Activated CD8-positive, alpha-beta T cell treated with anti-CD3 and anti-CD28 coated beads, Interleukin-2, amount 10 ng/mL, durations not matched to agents 7 days and 5 days (primary cell): Measurements from ENCODE around the gene ARHGAP18. TPM values are rescaled to one million over a fixed set of nuclear protein-coding genes. Genes with fewer than 3 reads are reported as not detected.

Experiments used
- ATAC-seq: fragments of 150-1000 bp; cut with Tn5 transposase; one replicate; pipeline ENCODE4 v1.10.0; 2021; ENCODE audit warnings: moderate library complexity
- CTCF ChIA-PET: fragments of 350-600 bp; sonication (Branson Sonifier 250); formaldehyde crosslinking; loops from one replicate; lab custom pipeline; 2021; ENCODE audit warnings: antibody characterized with exemption; lab: Charles Lee
- POLR2A ChIA-PET: fragments of 350-600 bp; sonication (Branson Sonifier 250); formaldehyde crosslinking; loops from one replicate; lab custom pipeline; 2021; ENCODE audit warnings: antibody characterized with exemption; lab: Charles Lee
- DNase-seq: peaks from one replicate; pipeline ENCODE4 v3.0.0-alpha.2; 2020
- H3K27ac Mint-ChIP-seq: one replicate; pipeline ENCODE4 v1.8.0; 2021; ENCODE audit warnings: mild to moderate bottlenecking, mixed read lengths
- H3K27me3 Mint-ChIP-seq: one replicate; pipeline ENCODE4 v1.8.0; 2021; ENCODE audit warnings: low read depth, mixed read lengths
- H3K36me3 Mint-ChIP-seq: one replicate; pipeline ENCODE4 v1.8.0; 2021; ENCODE audit warnings: low read depth, mixed read lengths
- H3K4me1 Mint-ChIP-seq: one replicate; pipeline ENCODE4 v1.8.0; 2021; ENCODE audit warnings: low read depth, mixed read lengths
- H3K4me3 Mint-ChIP-seq: one replicate; pipeline ENCODE4 v1.8.0; 2021; ENCODE audit warnings: mild to moderate bottlenecking, mixed read lengths
- H3K9me3 Mint-ChIP-seq: one replicate; pipeline ENCODE4 v1.8.0; 2022; ENCODE audit warnings: mixed read lengths; ENCODE audit not compliant: insufficient read depth
- total RNA-seq, 2 experiments: library from RNA; stranded (reverse); gene quantifications; one replicate each; pipeline ENCODE4 v1.2.3, GENCODE V29; 2021

Gene ARHGAP18
- total RNA-seq, 2 experiments from 2014 or later = 11.9 to 12.1 TPM

DNA sequence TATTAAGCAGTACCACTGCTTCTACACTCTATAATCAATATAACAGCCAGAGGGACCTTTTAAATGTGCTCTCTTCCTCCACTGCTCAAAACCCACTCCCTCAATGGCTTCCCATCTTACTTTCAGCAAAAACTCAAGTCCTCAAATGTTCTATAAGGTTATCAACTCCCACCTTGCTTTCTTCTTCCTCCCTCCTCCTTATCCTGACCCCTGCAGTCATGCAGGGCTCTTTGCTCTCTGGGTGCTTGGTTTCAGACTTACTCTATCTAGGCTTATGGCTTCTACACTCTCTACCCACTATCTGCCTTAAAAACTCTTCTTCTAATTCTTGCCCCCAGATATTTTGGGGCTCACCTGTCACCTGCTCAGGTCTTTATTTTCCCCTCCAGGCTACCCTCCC is 5.3 kb downstream of the ARHGAP18 start:
- no peaks in the 10 kb centered on the region for H3K9me3 Mint-ChIP-seq
- ATAC-seq (no peak), DNase-seq (no peak)
- peaks cover 21% of the 10 kb centered on the region for H3K36me3 Mint-ChIP-seq
- peaks cover 39% of the 10 kb centered on the region for H3K4me1 Mint-ChIP-seq
- no peak overlapping the region for H3K4me3 Mint-ChIP-seq
- CTCF ChIA-PET = interaction anchor here (1.6 kb wide), 1 partner anchor 26 kb away, joined by 8 read pairs; no protein-coding TSS in a partner anchor
- H3K27ac Mint-ChIP-seq = no peak overlapping the region
- POLR2A ChIA-PET = no interaction called here
- no peaks in the 10 kb centered on the region for H3K27me3 Mint-ChIP-seq

GRCh38 chr6:129701721-129702455 is 8.1 kb downstream of the ARHGAP18 start:
- Mint-ChIP-seq H3K4me1 (peaks cover 29% of the 10 kb centered on the region), H3K36me3 (peaks cover 17% of the 10 kb centered on the region), H3K9me3 (no peaks in the 10 kb centered on the region), H3K4me3 (no peak overlapping the region), H3K27me3 (no peaks in the 10 kb centered on the region), H3K27ac (no peak overlapping the region)
- POLR2A ChIA-PET = interaction anchor here (0.6 to 0.7 kb wide), 2 partner anchors 8 to 20 kb away, joined by 3 to 4 read pairs; partner anchors contain the start of gene ARHGAP18
- DNase-seq = no peak
- ATAC-seq = no peak
- CTCF ChIA-PET = interaction anchor here (0.9 kb wide), 1 partner anchor 8 kb away, joined by 3 read pairs; no protein-coding TSS in a partner anchor

- H3K4me3 Mint-ChIP-seq = no peak overlapping the region
- peaks cover 14% of the 10 kb centered on the region for H3K36me3 Mint-ChIP-seq
- ATAC-seq (no peak), DNase-seq (no peak)
- POLR2A ChIA-PET = no interaction called here
- H3K4me1 Mint-ChIP-seq = peaks cover 40% of the 10 kb centered on the region
- no peaks in the 10 kb centered on the region for H3K9me3 Mint-ChIP-seq
- H3K27ac Mint-ChIP-seq = no peak overlapping the region
- no peaks in the 10 kb centered on the region for H3K27me3 Mint-ChIP-seq
- CTCF ChIA-PET = interaction anchor here (1.2 to 2.7 kb wide), 2 partner anchors 8 to 18 kb away, joined by 5 to 11 read pairs; partner anchors contain the start of gene ARHGAP18
Observed at GRCh38 chr6:129700666-129701065, 9.3 kb downstream of the ARHGAP18 start.

GRCh38 chr6:129699659-129700058 is 10.3 kb downstream of the ARHGAP18 start:
- Mint-ChIP-seq H3K27me3 (no peaks in the 10 kb centered on the region), H3K4me1 (peaks cover 47% of the 10 kb centered on the region), H3K9me3 (no peaks in the 10 kb centered on the region), H3K4me3 (no peak overlapping the region), H3K27ac (no peak overlapping the region), H3K36me3 (peaks cover 13% of the 10 kb centered on the region)
- DNase-seq (no peak), ATAC-seq (no peak)
- ChIA-PET POLR2A (no interaction called here), CTCF (interaction anchor here (0.7 to 2.7 kb wide), 7 partner anchors 9 to 76 kb away, joined by 3 to 11 read pairs (median 4); partner anchors contain the start of gene ARHGAP18)

GRCh38 chr6:129698430-129698829 is 11.5 kb downstream of the ARHGAP18 start:
- Mint-ChIP-seq H3K27ac (no peak overlapping the region), H3K36me3 (peaks cover 17% of the 10 kb centered on the region), H3K9me3 (no peaks in the 10 kb centered on the region), H3K4me3 (no peak overlapping the region), H3K4me1 (peaks cover 58% of the 10 kb centered on the region), H3K27me3 (no peaks in the 10 kb centered on the region)
- ChIA-PET POLR2A (no interaction called here), CTCF (interaction anchor here (2.7 kb wide), 1 partner anchor 11 kb away, joined by 11 read pairs; the partner anchor contains the start of gene ARHGAP18)
- DNase-seq (no peak), ATAC-seq (no peak)

- ATAC-seq = no peak
- no peak for DNase-seq
- peaks cover 64% of the 10 kb centered on the region for H3K4me1 Mint-ChIP-seq
- POLR2A ChIA-PET = no interaction called here
- H3K9me3 Mint-ChIP-seq = no peaks in the 10 kb centered on the region
- H3K27me3 Mint-ChIP-seq = no peaks in the 10 kb centered on the region
- no peak overlapping the region for H3K4me3 Mint-ChIP-seq
- CTCF ChIA-PET = no interaction called here
- no peak overlapping the region for H3K27ac Mint-ChIP-seq
- peaks cover 16% of the 10 kb centered on the region for H3K36me3 Mint-ChIP-seq
Observed at GRCh38 chr6:129697788-129698187, 12.2 kb downstream of the ARHGAP18 start.

DNA sequence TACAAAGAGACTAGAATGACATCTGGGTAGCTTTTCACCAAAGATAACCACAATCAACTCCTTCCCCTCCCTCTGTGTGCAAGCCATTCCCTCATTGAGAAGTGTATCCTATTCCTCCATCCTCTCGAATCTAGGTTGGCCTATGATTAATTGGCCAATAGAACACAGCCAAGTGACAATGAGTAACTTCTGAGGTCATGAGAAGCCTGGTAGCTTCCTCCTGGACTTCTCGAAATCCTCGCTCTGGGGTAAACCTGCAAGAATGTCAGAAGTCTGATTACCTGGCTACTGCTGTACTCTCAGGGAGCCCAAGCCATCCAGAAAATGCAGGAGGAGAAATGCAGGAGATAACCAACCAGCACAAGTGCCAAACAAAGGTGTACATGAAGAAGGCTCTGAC is 13.1 kb downstream of the ARHGAP18 start:
- peaks cover 18% of the 10 kb centered on the region for H3K36me3 Mint-ChIP-seq
- H3K27me3 Mint-ChIP-seq = no peaks in the 10 kb centered on the region
- ChIA-PET CTCF (interaction anchor here (0.9 to 2.9 kb wide), 6 partner anchors 12 to 325 kb away, joined by 3 to 12 read pairs (median 5); partner anchors contain the start of gene ARHGAP18), POLR2A (no interaction called here)
- DNase-seq (no peak), ATAC-seq (no peak)
- peak overlapping the region; percentile 21 for H3K27ac Mint-ChIP-seq
- H3K4me1 Mint-ChIP-seq = peaks cover 67% of the 10 kb centered on the region
- no peak overlapping the region for H3K4me3 Mint-ChIP-seq
- H3K9me3 Mint-ChIP-seq = no peaks in the 10 kb centered on the region

GRCh38 chr6:129696028-129696418 is 14.0 kb downstream of the ARHGAP18 start:
- peak overlapping the region; percentile 76 for H3K27ac Mint-ChIP-seq
- ATAC-seq (no peak), DNase-seq (no peak)
- ChIA-PET CTCF (interaction anchor here (0.7 to 2.9 kb wide), 12 partner anchors 9 to 326 kb away, joined by 3 to 12 read pairs (median 4); partner anchors contain the start of gene ARHGAP18), POLR2A (no interaction called here)
- peak overlapping the region; percentile 47 for H3K4me3 Mint-ChIP-seq
- peaks cover 18% of the 10 kb centered on the region for H3K36me3 Mint-ChIP-seq
- no peaks in the 10 kb centered on the region for H3K27me3 Mint-ChIP-seq
- peaks cover 68% of the 10 kb centered on the region for H3K4me1 Mint-ChIP-seq
- H3K9me3 Mint-ChIP-seq = no peaks in the 10 kb centered on the region

DNA sequence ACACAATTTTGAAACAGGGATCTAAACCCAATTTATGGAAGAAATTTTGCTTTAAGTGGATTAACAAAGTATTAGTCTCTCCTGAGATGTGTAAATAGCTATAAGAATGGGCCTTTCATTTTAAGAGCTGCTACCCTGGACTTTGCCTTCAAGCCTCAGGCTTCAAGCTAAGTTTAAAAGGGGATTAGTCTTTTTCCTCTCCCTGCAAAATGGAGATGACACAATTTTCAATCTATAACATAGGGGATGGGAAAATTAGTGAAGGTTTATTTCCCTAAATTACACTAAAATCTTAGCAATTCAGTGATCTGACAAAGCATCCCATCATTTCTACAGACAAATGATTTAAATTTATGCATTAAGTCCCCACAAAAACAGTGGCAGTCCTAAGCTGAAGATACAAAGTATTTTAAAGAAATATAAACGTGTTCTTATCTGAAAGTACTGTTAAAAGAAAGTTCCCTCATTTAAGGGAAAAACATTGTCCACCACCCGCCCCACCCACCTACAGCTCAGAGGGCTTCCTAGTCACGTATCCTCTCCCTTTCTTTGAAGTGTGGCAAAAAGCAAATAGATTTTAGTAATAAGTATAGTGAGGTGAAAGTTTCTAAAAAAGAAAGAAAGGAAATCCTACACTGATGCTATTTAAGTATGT is 14.5 kb downstream of the ARHGAP18 start:
- no peaks in the 10 kb centered on the region for H3K9me3 Mint-ChIP-seq
- H3K27me3 Mint-ChIP-seq = no peaks in the 10 kb centered on the region
- DNase-seq (peak; percentile 36), ATAC-seq (peak; percentile 87)
- H3K27ac Mint-ChIP-seq = peak overlapping the region; percentile 76
- ChIA-PET CTCF (interaction anchor here (0.7 to 2.9 kb wide), 12 partner anchors 8 to 326 kb away, joined by 3 to 12 read pairs (median 5); partner anchors contain the start of gene ARHGAP18), POLR2A (no interaction called here)
- H3K4me3 Mint-ChIP-seq = peak overlapping the region; percentile 47
- H3K36me3 Mint-ChIP-seq = peaks cover 18% of the 10 kb centered on the region
- H3K4me1 Mint-ChIP-seq = peaks cover 66% of the 10 kb centered on the region

DNA sequence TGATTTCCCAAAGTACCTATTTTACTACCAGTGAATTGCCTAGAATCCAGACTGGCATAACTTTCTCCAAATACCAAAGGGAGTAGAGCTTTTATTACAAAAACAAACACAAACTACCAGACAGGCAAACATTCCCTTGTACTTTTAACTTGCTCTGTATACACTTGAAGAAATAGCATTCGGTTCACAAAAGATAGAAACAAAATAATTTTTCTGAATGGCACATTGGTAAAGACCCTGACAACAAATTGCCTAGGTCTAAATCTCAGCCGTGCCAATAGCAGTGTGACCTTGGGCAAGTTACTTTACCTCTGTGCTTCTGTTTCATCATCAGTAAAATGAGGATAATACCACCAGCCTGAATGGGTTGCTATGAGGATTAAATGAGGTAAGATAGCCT is 15.9 kb downstream of the ARHGAP18 start:
- peaks cover 65% of the 10 kb centered on the region for H3K4me1 Mint-ChIP-seq
- ATAC-seq (no peak), DNase-seq (no peak)
- ChIA-PET POLR2A (no interaction called here), CTCF (interaction anchor here (0.8 to 2.9 kb wide), 7 partner anchors 8 to 54 kb away, joined by 3 to 12 read pairs (median 4); no protein-coding TSS in a partner anchor)
- no peaks in the 10 kb centered on the region for H3K27me3 Mint-ChIP-seq
- no peak overlapping the region for H3K4me3 Mint-ChIP-seq
- H3K9me3 Mint-ChIP-seq = no peaks in the 10 kb centered on the region
- H3K36me3 Mint-ChIP-seq = peaks cover 15% of the 10 kb centered on the region
- no peak overlapping the region for H3K27ac Mint-ChIP-seq

DNA sequence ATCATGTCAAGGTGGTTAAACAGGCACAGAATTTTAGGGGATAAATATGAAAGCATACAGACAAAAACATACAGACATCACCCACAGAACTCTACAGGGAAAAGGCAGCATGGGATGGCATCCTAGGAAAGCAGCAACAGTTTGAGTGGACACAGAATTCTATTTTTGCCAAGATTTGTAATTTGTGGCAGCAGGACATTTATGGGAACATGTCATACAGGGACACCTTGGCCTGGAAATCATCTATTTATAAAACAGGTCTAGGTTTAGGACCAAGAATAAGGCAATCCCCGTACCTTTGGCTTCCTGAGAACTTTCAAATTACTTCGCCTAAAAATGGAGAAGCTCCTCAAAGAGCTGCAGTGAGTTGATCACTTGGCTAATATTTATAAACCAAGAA is 17.5 kb downstream of the ARHGAP18 start:
- ATAC-seq (no peak), DNase-seq (no peak)
- Mint-ChIP-seq H3K4me1 (peaks cover 75% of the 10 kb centered on the region), H3K27ac (no peak overlapping the region), H3K36me3 (peaks cover 15% of the 10 kb centered on the region), H3K27me3 (no peaks in the 10 kb centered on the region), H3K4me3 (no peak overlapping the region), H3K9me3 (no peaks in the 10 kb centered on the region)
- ChIA-PET POLR2A (no interaction called here), CTCF (interaction anchor here (1.6 kb wide), 1 partner anchor 9 kb away, joined by 5 read pairs; no protein-coding TSS in a partner anchor)
